HCT116 (cell line): ENCODE results near the gene ESR1. TPM values are rescaled to one million over a fixed set of nuclear protein-coding genes. Genes with fewer than 3 reads are reported as not detected.

Experiments
- ATAC-seq: fragments of 200-7000 bp; cut with Tn5 transposase; 2 replicates; pipeline ENCODE4 v1.9.1; 2020; ENCODE audit warnings: mild to moderate bottlenecking, moderate library complexity
- BruUV-seq: library from RNA; stranded (reverse); fragments of 400-500 nt; replicated peaks from 2 replicates; lab custom pipeline; 2021; lab: Mats Ljungman, UMichigan
- CTCF ChIA-PET: fragments of 300-600 bp; sonication (Branson Sonifier 250); formaldehyde crosslinking; loops from one replicate; lab custom pipeline; 2021; ENCODE audit warnings: antibody characterized with exemption; lab: Charles Lee
- POLR2A ChIA-PET: fragments of 300-600, 350-600 bp; sonication (Branson Sonifier 250); formaldehyde crosslinking; loops from one replicate; lab custom pipeline; 2021; ENCODE audit warnings: antibody characterized with exemption; lab: Charles Lee
- RAD21 ChIA-PET, 2 experiments: fragments of 300-600 bp; sonication (Branson Sonifier 250); formaldehyde crosslinking; loops; one replicate each; lab custom pipeline; 2023; ENCODE audit warnings: low total read pairs in 2 of 2; ENCODE audit not compliant: uncharacterized antibody in 2 of 2, unreplicated experiment in 2 of 2, low non-redundant PET in 1 of 2; lab: Charles Lee
- DNase-seq: peaks from one replicate; pipeline ENCODE4 v3.0.0-alpha.2; 2010; ENCODE audit warnings: low read depth, low spot score
- H2AFZ ChIP-seq: fragments of 200-600 bp; shearing (Covaris generic), sonication (generic); 2 replicates; pipeline ENCODE4 v1.6.1; 2017; ENCODE audit warnings: low read depth, mixed run types, mixed read lengths, antibody characterized with exemption, low read length; ENCODE audit not compliant: poor library complexity, severe bottlenecking
- H3K27ac ChIP-seq: 2 replicates; pipeline ENCODE4 v1.5.1; 2012; ENCODE audit warnings: low read depth, low read length
- H3K27me3 ChIP-seq: fragments of 200-600 bp; sonication (generic); 2 replicates; pipeline ENCODE4 v1.6.1; 2016; ENCODE audit warnings: mixed run types, low read length, mixed read lengths; ENCODE audit not compliant: insufficient read depth
- H3K36me3 ChIP-seq, 2 experiments: fragments of 200-500 bp in 1 of 2; fragments of 200-600 bp in 1 of 2; sonication (Bioruptor generic) in 1 of 2; sonication (generic) in 1 of 2; 2 replicates each; pipeline versions ENCODE4 v1.5.1 to v1.6.1; 2014 to 2016; ENCODE audit warnings: low read length in 2 of 2, inconsistent platforms in 1 of 2, mixed read lengths in 1 of 2, mixed run types in 1 of 2; ENCODE audit not compliant: insufficient read depth in 2 of 2, control insufficient read depth in 1 of 2
- H3K4me1 ChIP-seq, 2 experiments: fragments of 200-600 bp in 1 of 2; sonication (generic) in 1 of 2; 2 replicates each; pipeline versions ENCODE4 v1.5.1 to v1.6.1; 2012 to 2017; ENCODE audit warnings: low read length in 2 of 2, inconsistent platforms in 1 of 2, mild to moderate bottlenecking in 1 of 2, mixed read lengths in 1 of 2, mixed run types in 1 of 2, moderate library complexity in 1 of 2; ENCODE audit not compliant: insufficient read depth in 2 of 2, control insufficient read depth in 1 of 2
- H3K4me2 ChIP-seq: fragments of 200-600 bp; sonication (generic); 2 replicates; pipeline ENCODE4 v1.6.1; 2017; ENCODE audit warnings: mixed run types, low read length, mixed read lengths
- H3K4me3 ChIP-seq, 2 experiments: fragments of 200-600 bp in 1 of 2; sonication (generic) in 1 of 2; replicated peaks in 1 of 2; 2 replicates each; pipeline ENCODE4 v1.5.1; 2011 to 2016; ENCODE audit warnings: low read length in 2 of 2, control low read depth in 1 of 2, low read depth in 1 of 2, mild to moderate bottlenecking in 1 of 2, mixed read lengths in 1 of 2, mixed run types in 1 of 2
- H3K79me2 ChIP-seq: fragments of 200-600 bp; sonication (generic); 2 replicates; pipeline ENCODE4 v1.6.1; 2017; ENCODE audit warnings: mild to moderate bottlenecking, mixed run types, low read length, moderate library complexity, mixed read lengths; ENCODE audit not compliant: insufficient read depth
- H3K9ac ChIP-seq: fragments of 200-600 bp; sonication (generic); 2 replicates; pipeline ENCODE4 v1.6.1; 2016; ENCODE audit warnings: low read length, mixed read lengths
- H3K9me2 ChIP-seq: fragments of 200-600 bp; sonication (generic), shearing (Covaris generic); 2 replicates; pipeline ENCODE4 v1.6.1; 2017; ENCODE audit warnings: mixed run types, mild to moderate bottlenecking, moderate library complexity; ENCODE audit not compliant: insufficient read depth
- H3K9me3 ChIP-seq, 2 experiments: fragments of 200-500 bp in 1 of 2; fragments of 200-600 bp in 1 of 2; sonication (Bioruptor generic) in 1 of 2; sonication (generic) in 1 of 2; 2 replicates each; pipeline ENCODE4 v1.6.1; 2014 to 2017; ENCODE audit warnings: low read length in 2 of 2, mixed read lengths in 2 of 2, inconsistent platforms in 1 of 2, low read depth in 1 of 2, mild to moderate bottlenecking in 1 of 2, mixed run types in 1 of 2, moderate library complexity in 1 of 2; ENCODE audit not compliant: control insufficient read depth in 1 of 2, insufficient read depth in 1 of 2
- H4K20me1 ChIP-seq: fragments of 200-600 bp; sonication (generic), shearing (Covaris generic); 2 replicates; pipeline ENCODE4 v1.6.1; 2017; ENCODE audit warnings: mixed run types, mild to moderate bottlenecking, moderate library complexity; ENCODE audit not compliant: insufficient read depth
- FOSL1 ChIP-seq: IDR thresholded peaks from 2 replicates; pipeline ENCODE4 v1.6.1; 2012; ENCODE audit warnings: low read depth
- JUND ChIP-seq: IDR thresholded peaks from 2 replicates; pipeline ENCODE4 v1.6.1; 2012
- intact Hi-C: fragments of 100-400 bp; cut with micrococcal nuclease; formaldehyde crosslinking; loops from 2 replicates; pipeline ENCODE4 v1.10.0; 2022
- total RNA-seq: library from RNA; stranded (reverse); gene quantifications from one replicate; pipeline ENCODE4 v1.2.1, GENCODE V29; 2021; ENCODE audit not compliant: unreplicated experiment
- TF ChIP-seq, protein P1 (sequence below): IDR thresholded peaks from 2 replicates; pipeline ENCODE4 v1.6.1; 2012

The ESR1 gene
- total RNA-seq, 1 experiment from 2014 or later: 0.17 TPM

DNA sequence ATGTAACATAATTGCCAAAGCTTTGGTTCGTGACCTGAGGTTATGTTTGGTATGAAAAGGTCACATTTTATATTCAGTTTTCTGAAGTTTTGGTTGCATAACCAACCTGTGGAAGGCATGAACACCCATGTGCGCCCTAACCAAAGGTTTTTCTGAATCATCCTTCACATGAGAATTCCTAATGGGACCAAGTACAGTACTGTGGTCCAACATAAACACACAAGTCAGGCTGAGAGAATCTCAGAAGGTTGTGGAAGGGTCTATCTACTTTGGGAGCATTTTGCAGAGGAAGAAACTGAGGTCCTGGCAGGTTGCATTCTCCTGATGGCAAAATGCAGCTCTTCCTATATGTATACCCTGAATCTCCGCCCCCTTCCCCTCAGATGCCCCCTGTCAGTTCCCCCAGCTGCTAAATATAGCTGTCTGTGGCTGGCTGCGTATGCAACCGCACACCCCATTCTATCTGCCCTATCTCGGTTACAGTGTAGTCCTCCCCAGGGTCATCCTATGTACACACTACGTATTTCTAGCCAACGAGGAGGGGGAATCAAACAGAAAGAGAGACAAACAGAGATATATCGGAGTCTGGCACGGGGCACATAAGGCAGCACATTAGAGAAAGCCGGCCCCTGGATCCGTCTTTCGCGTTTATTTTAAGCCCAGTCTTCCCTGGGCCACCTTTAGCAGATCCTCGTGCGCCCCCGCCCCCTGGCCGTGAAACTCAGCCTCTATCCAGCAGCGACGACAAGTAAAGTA is 547 bp upstream of the ESR1 start:
- no peaks in the 10 kb centered on the region for H3K9me2 ChIP-seq
- no peaks in the 10 kb centered on the region for H3K79me2 ChIP-seq
- peaks cover 33% of the 10 kb centered on the region for H3K27me3 ChIP-seq
- DNase-seq: no peak
- no peaks in the 10 kb centered on the region for H3K9me3 ChIP-seq
- intact Hi-C loops: no loop called here
- H3K4me2 ChIP-seq: no peak overlapping the region
- no peaks in the 10 kb centered on the region for H3K36me3 ChIP-seq
- no peaks in the 10 kb centered on the region for H3K4me1 ChIP-seq
- no peak overlapping the region for H3K9ac ChIP-seq
- H3K27ac ChIP-seq: no peak overlapping the region
- ATAC-seq: no peak
- ChIA-PET CTCF (no interaction called here), RAD21 (no interaction called here), POLR2A (no interaction called here)
- H4K20me1 ChIP-seq: no peaks in the 10 kb centered on the region
- no peak overlapping the region for H2AFZ ChIP-seq
- BruUV-seq: no TSS peak
- no peak for TF ChIP-seq JUND
- H3K4me3 ChIP-seq: no peak overlapping the region

GRCh38 chr6:151808371-151809241 is 1.1 kb downstream of the ESR1 start:
- Histone ChIP-seq H4K20me1 (no peaks in the 10 kb centered on the region), H3K9me3 (no peaks in the 10 kb centered on the region), H3K36me3 (no peaks in the 10 kb centered on the region), H3K9me2 (no peaks in the 10 kb centered on the region), H3K4me3 (no peak overlapping the region), H2AFZ (no peak overlapping the region), H3K79me2 (no peaks in the 10 kb centered on the region), H3K4me2 (no peak overlapping the region), H3K9ac (no peak overlapping the region), H3K27ac (no peak overlapping the region), H3K27me3 (peaks cover 37% of the 10 kb centered on the region), H3K4me1 (no peaks in the 10 kb centered on the region)
- ChIA-PET RAD21 (no interaction called here), POLR2A (no interaction called here), CTCF (no interaction called here)
- BruUV-seq: no TSS peak
- DNase-seq (no peak), ATAC-seq (no peak)
- TF ChIP-seq JUND (no peak), FOSL1 (no peak)
- TF ChIP-seq, protein P1, sequence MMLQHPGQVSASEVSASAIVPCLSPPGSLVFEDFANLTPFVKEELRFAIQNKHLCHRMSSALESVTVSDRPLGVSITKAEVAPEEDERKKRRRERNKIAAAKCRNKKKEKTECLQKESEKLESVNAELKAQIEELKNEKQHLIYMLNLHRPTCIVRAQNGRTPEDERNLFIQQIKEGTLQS: no peak
- intact Hi-C loops: no loop called here
